Lower lobe of right lung (tissue), 2 donors: ENCODE results near the gene EVA1C. TPM values are rescaled to one million over a fixed set of nuclear protein-coding genes. Genes with fewer than 3 reads are reported as not detected.
"Not testable (repeated sequence)": the region's sequence is repeated elsewhere in the genome, so short reads cannot be mapped to it uniquely, and the experiment has no call there.

Experiments used
- ATAC-seq, 2 donors: fragments of 200-7000 bp; cut with Tn5 transposase; one replicate each; pipeline ENCODE4 v1.9.1; 2020 to 2022; ENCODE audit warnings: mild to moderate bottlenecking in 2 of 2, moderate library complexity in 2 of 2
- DNase-seq: peaks from one replicate; pipeline ENCODE4 v3.0.0-alpha.2; 2020
- H3K27ac ChIP-seq: fragments of 200-600 bp; one replicate; pipeline ENCODE4 v1.8.0; 2022
- H3K27me3 ChIP-seq: fragments of 200-600 bp; one replicate; pipeline ENCODE4 v1.8.0; 2022; ENCODE audit warnings: low read depth
- H3K36me3 ChIP-seq: fragments of 200-600 bp; one replicate; pipeline ENCODE4 v1.8.0; 2022; ENCODE audit warnings: mild to moderate bottlenecking
- H3K4me1 ChIP-seq: fragments of 200-600 bp; one replicate; pipeline ENCODE4 v1.8.0; 2022
- H3K4me3 ChIP-seq: fragments of 200-600 bp; one replicate; pipeline ENCODE4 v1.8.0; 2022; ENCODE audit warnings: mild to moderate bottlenecking
- H3K9me3 ChIP-seq: fragments of 200-600 bp; one replicate; pipeline ENCODE4 v1.8.0; 2022
- CTCF ChIP-seq: fragments of 200-600 bp; IDR thresholded peaks from one replicate; pipeline ENCODE4 v1.8.0; 2022; ENCODE audit warnings: antibody characterized with exemption, mild to moderate bottlenecking
- intact Hi-C: fragments of 100-400 bp; cut with DNase I; formaldehyde crosslinking; loops from one replicate; pipeline ENCODE4 v1.11.0; 2022
- total RNA-seq: library from RNA; stranded (reverse); fragmentation: NEBNext Ultra II Directional; extraction: Animal tissue kit (Norgen Biotek cat#: 25700); gene quantifications from one replicate; pipeline ENCODE4 v1.2.1, GENCODE V29; 2021
- donor health status: DM: no; HTN: yes; CAD: no; lungs with severe emphysema.

Gene EVA1C
- total RNA-seq, 1 donor from 2014 or later: 31.8 TPM

- DNase-seq: no peak
- H3K36me3 ChIP-seq: peaks cover 70% of the 10 kb centered on the region
- no peaks in the 10 kb centered on the region for H3K27me3 ChIP-seq
- peaks cover 27% of the 10 kb centered on the region for H3K4me1 ChIP-seq
- intact Hi-C loops: no loop called here
- H3K9me3 ChIP-seq: no peaks in the 10 kb centered on the region
- H3K4me3 ChIP-seq: no peak overlapping the region
- ATAC-seq: no peak
- no peak for TF ChIP-seq CTCF
- H3K27ac ChIP-seq: no peak overlapping the region
These were observed 44.1 kb upstream of the EVA1C start for GRCh38 chr21:32368386-32368785.

- H3K4me3 ChIP-seq, ATAC-seq, H3K27ac ChIP-seq, H3K9me3 ChIP-seq, intact Hi-C loops, H3K27me3 ChIP-seq, DNase-seq: not testable (repeated sequence)
- peaks cover 27% of the 10 kb centered on the region for H3K4me1 ChIP-seq
- peaks cover 66% of the 10 kb centered on the region for H3K36me3 ChIP-seq
These were observed 43.5 kb upstream of the EVA1C start for GRCh38 chr21:32368961-32369360.

GRCh38 chr21:32370998-32371766 lies 41.3 kb upstream of the EVA1C start:
- peaks cover 62% of the 10 kb centered on the region for H3K36me3 ChIP-seq
- ATAC-seq: no peak
- DNase-seq: no peak
- H3K4me3 ChIP-seq: no peak overlapping the region
- no peak for TF ChIP-seq CTCF
- no peaks in the 10 kb centered on the region for H3K9me3 ChIP-seq
- intact Hi-C loops: no loop called here
- H3K4me1 ChIP-seq: peaks cover 22% of the 10 kb centered on the region
- peak overlapping the region; percentile 77 for H3K27ac ChIP-seq
- no peaks in the 10 kb centered on the region for H3K27me3 ChIP-seq

- Histone ChIP-seq H3K4me3 (no peak overlapping the region), H3K36me3 (peaks cover 55% of the 10 kb centered on the region), H3K27me3 (no peaks in the 10 kb centered on the region), H3K9me3 (no peaks in the 10 kb centered on the region), H3K4me1 (peaks cover 22% of the 10 kb centered on the region), H3K27ac (peak overlapping the region; percentile 77)
- DNase-seq: no peak
- TF ChIP-seq CTCF: no peak
- peak; percentile 86 to 89 for ATAC-seq
- intact Hi-C loops: no loop called here
These were observed 40.6 kb upstream of the EVA1C start for GRCh38 chr21:32371913-32372314.

- ATAC-seq (peak; percentile 66 to 81), DNase-seq (no peak)
- H3K36me3 ChIP-seq: peaks cover 46% of the 10 kb centered on the region
- H3K27ac ChIP-seq: peak overlapping the region; percentile 77
- H3K4me3 ChIP-seq: no peak overlapping the region
- H3K27me3 ChIP-seq: no peaks in the 10 kb centered on the region
- H3K9me3 ChIP-seq: no peaks in the 10 kb centered on the region
- intact Hi-C loops: no loop called here
- no peak for TF ChIP-seq CTCF
- peaks cover 22% of the 10 kb centered on the region for H3K4me1 ChIP-seq
These were observed 39.8 kb upstream of the EVA1C start for GRCh38 chr21:32372755-32373154.

GRCh38 chr21:32377506-32377905 lies 35.0 kb upstream of the EVA1C start:
- no peaks in the 10 kb centered on the region for H3K9me3 ChIP-seq
- H3K4me3 ChIP-seq: no peak overlapping the region
- no peak for ATAC-seq
- no peaks in the 10 kb centered on the region for H3K27me3 ChIP-seq
- TF ChIP-seq CTCF: no peak
- H3K36me3 ChIP-seq: peaks cover 53% of the 10 kb centered on the region
- H3K4me1 ChIP-seq: peaks cover 4% of the 10 kb centered on the region
- intact Hi-C loops: no loop called here
- H3K27ac ChIP-seq: no peak overlapping the region
- no peak for DNase-seq
